Limb (tissue), 2 donors: Measurements from ENCODE around the gene SGSM1.

Experiments used
- DNase-seq, 2 donors: peaks; one replicate each; pipeline ENCODE4 v3.0.0-alpha.2; 2016; ENCODE audit errors: extremely low spot score in 2 of 2

SGSM1 gene

DNA sequence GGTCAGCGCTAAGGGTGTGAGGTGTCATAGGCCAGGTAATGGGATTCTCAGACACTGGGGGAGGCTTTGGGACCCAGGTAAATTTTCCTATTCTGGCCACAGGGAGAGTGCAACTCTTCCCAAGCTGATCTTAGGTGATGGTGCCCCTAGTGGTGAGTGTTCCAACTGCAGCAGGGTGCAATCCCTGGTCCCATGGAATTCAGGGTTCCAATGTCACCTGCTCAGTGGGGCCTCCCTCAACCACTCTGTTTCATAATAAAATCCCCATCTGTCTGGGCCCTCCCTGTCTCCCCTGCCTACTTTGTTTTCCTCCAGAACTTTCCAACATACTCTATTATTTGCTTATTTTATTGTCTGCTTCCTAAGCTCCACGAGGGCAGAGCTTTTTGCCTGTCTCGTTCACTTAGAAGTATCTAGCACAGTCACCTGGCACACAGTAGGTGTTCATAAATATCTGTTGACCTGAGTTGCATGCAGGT lies 2.9 kb upstream of the SGSM1 start:
- DNase-seq, result peak in 1 of 2 donors; percentile 66

DNA sequence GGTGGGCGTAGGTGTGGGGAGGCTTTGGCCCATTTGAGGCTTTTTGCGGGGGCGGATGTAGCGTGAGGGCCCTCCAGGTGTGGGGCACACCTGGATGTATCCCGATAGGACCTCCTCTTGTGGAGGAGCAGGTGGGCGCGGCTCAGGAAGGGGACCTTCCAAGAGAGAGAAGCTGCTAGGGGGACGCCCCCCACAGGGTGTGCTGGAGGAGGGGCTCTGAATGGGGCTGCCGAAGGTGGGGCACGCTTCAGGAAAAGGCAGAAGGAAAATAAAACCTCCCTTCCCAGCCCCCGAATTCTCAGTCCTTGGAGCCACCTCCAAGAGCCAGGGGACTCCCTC lies 621 bp downstream of the SGSM1 start:
- DNase-seq, result no peak

- peak in 1 of 2 donors; percentile 36 for DNase-seq
These were observed 1.4 kb downstream of the SGSM1 start for GRCh38 chr22:24807284-24807950.

DNA sequence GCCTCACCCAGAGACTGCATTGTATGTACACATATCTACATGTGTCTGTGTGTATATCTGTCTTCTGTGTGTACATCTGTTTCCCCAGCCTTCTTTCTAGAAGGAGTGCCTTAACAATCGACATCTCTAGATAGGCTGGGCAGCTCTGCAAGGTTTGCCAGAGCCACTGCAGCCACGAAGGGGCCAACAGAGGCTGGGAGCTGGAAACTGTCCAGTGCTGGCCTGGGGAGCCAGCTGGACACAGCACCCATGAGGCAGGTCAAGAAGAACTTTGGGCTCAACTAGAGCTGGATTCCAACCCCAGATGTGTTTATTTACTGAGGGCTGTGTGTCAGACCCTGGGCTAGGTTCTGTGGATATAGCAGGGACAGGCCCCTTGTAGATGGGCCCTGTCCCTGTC lies 3.3 kb downstream of the SGSM1 start:
- DNase-seq, result no peak

- DNase-seq, result peak in 1 of 2 donors; percentile 50
These were observed 4.2 kb downstream of the SGSM1 start for GRCh38 chr22:24810043-24810749.

DNA sequence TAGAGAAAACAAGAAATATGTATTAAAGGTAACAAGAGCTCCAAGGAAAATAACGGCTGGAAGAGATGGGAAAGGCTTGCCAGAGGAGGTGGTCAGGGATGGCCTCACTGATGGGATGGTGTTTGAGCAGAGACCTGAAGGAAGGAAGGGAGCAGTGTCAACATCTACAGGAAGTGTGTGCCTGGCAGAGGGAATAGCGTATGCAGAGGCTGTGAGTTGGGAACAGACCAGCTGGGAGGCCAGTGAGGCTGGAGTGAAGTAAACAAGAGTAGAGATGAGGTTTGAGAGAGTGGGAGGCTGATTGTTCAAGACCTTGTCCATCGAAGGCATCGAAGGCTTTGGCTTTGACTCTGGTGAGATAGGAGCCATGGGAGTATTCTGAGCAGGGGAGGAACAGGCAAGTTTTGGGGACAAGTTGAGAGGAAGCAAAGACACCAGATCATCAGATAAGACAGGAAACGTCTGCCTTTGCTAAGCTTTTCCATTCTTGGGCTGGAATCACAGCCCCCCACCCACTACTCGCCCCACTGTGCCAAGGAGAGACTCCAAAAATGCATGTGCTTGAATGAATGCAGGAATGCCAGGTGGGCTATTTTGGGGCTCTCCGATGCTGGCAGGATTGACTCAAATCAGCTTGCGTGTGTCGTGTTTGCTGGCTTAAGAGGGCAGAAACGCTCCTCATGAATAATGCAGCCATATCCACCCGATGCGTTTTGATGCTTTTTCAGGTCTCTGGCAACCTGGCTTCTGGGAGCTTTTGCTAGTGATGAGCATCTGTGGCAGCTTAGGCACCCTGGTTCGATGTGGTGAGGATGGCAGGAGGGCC lies 7.2 kb downstream of the SGSM1 start:
- no peak for DNase-seq

DNA sequence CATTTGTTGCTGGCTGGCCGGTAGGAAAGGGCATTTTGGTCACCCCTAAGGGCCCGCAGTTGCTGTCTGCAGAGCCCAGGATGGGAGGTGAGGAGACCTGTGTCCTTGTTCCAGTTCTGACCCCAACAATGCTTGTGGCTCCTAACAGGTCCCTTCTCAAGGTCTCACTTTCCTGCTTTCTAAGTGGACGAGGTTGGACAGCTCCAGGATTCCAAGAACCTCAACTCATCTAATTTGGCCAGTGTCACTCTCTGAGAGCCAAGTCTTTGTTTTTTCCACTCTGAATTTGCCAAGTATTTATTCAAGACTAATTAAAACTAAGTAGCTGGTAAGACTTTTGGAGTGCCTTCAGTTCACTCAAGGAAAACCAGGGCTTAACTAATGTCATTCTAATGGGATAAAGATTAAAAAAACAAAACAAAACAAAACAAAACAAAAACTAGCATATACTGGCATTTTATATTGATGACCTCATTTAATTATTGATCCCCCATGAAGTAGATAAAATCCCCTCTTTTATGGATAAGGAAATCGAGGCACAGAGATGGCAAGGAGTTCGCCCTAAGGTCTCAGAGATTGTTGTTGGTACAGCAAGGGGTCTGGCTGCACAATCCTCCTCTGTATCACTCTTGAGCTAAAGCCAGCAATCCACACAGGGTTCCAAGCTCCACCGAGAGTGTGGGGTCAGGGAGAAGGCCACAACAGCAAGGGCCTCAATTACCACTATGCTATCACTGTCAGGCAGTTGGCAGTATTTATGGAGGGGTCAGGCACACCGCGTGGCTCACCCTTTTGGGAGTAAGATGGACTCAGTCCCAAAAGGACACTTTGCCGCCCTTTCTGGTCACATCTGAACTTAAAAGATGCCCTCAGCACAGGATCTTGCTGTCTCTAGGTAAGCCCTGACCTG lies 8.1 kb downstream of the SGSM1 start:
- no peak for DNase-seq

DNA sequence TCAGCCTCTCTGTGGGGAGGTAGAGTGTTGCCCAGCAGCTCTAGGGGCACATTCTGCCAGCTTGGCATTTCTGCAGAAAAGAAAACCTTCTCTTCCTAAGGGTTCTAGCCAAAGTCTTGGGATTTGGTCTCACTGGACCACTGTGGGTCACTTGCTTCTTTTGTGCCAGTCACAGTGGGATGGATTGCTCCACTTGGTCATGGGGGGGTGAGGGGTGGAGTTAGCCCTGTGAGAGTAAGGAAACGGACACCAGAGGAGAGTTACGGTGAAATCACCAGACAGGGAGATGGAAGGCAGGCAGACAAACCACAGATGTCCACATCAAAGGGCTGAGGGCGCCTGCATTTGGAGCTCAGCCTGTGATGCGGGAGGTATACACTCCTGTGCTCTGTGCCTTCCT lies 10.8 kb downstream of the SGSM1 start:
- DNase-seq, result no peak

DNA sequence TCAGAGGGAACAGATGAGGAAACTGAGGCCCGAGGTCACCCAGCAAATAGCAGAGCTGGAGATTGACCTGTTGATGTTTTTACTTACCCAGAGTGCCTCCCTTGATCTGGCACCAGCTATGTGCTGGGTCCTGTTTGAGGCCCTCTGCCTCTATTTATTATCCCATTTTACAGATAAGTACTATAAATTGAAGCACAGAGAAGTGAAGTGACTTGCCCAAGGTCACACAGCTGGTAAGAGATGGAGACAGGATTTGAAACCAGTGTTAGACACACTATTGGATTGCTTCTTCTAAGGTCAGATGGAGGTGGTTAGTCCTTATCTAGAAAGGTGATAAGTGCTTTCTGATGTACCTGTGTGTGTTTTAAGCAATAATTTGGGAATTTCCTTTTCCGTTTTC lies 13.5 kb downstream of the SGSM1 start:
- no peak for DNase-seq

- peak in 1 of 2 donors; percentile 71 for DNase-seq
These were observed 14.0 kb downstream of the SGSM1 start for GRCh38 chr22:24819911-24820461.

DNA sequence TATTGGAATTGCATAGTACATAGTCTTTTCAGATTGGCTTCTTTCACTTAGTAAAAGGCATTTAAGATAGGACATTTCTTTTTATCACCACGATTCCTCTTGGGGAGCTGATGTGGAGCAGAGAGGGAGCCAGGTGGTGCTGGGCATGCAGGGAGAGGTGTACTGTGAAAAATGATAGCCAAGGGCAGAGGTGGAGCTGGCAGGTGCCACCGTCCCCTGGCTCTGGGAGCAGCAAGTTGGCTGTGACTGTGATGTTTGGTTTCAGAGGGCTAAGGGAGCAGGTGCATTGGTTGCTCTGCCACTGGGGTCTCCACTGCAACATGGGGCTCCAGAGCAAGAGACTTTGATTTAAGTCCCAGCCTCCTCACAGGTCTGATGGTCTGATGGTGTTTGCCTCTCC lies 16.5 kb downstream of the SGSM1 start:
- no peak for DNase-seq

GRCh38 chr22:24823787-24824186 lies 17.8 kb downstream of the SGSM1 start:
- no peak for DNase-seq

DNA sequence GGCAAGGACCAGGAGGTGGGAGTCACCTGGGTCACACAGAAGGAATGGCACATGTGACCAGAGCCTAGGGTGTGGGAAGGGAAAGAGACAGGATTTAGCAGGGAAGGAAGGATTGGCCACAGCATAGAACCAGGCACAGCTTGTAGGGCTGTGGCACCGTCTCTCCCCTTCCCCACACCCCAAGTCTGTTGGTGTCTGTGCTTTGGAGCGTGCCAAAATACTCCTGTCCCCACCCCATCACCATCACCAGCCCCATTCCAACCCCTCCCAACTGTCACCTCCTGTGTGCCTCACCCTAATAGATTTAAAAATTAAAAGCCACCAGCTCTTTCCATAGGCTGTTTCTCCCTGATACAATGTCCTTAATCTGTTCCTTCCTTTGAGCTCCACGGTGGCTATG lies 18.2 kb downstream of the SGSM1 start:
- no peak for DNase-seq

- DNase-seq, result no peak
These were observed 18.9 kb downstream of the SGSM1 start for GRCh38 chr22:24824915-24825314.

- no peak for DNase-seq
These were observed 20.8 kb downstream of the SGSM1 start for GRCh38 chr22:24826710-24827285.

DNA sequence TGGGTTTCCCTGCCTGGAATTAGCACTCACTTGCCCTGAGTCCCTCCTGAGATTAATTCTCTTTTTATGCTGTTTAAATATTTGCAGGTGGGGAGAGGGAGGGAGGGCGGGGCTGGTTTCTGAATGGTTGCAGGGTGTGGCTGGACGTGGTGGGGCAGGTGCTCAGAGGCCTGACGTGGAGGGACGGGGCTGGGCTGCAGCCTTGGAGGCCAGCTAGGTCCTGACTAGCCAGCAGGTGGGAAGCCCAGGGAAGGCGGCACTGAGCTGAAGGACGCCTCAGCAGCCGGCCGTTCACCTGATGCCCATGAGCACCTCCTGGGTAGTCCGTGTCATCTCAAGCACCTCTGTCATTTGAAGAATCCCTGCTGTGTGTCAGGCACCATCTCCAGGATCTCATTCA lies 21.3 kb downstream of the SGSM1 start:
- no peak for DNase-seq

DNA sequence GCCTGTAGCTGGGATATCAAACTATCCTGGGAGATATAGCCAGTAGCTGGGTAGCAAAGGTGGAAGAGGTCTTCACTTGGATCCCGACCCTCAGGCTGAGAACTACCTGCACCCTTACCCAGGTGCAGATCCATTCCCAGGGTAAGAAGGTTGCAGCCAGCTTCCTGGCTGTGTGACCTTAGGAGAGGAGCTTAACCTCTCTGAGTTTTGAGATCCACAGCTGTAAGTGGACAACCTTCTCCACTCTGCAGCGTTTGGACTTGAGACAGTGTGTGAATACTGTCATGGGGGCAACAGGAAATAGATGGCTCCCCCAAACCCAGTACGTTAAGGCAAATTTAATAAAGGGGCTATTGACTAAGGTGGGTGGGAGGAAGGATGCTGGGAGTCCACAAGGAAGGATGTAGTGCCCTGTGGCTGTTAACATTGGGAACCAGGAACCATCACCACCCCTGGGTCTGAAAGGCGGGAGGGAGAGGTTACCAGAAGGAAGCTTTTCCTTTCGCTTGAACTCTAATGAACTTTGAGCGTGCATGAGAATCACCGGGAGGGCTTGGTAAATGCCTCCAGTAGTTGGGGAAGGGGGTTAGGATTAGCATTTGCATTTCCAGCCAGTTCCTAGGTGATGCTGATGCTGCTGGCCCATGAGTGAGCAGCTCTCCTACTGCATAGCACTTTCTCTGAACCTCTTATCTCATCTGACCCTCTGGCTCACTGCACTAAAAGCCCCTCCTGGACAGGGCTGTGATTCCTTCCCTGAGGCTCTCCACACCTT lies 24.4 kb downstream of the SGSM1 start:
- DNase-seq, result no peak

DNA sequence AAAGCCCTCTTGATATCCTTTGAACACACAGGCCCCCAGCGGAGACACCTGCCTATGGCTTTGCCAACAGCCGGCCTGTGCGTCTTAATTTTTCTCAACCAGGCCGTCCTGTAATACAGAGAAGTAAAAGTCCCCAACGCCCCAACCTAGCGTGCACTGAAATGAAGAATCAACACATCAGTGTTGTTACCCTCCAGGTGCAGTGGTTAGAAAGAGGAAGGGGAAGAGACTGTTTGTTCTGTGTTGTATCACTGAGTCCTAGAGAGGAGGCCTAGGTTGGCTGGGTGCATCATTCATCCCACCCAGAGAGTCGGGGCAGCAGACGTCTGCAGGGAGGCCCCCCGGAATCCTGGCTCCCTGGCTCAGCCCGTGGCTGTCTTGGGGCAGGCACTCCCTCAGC lies 25.7 kb downstream of the SGSM1 start:
- no peak for DNase-seq

DNA sequence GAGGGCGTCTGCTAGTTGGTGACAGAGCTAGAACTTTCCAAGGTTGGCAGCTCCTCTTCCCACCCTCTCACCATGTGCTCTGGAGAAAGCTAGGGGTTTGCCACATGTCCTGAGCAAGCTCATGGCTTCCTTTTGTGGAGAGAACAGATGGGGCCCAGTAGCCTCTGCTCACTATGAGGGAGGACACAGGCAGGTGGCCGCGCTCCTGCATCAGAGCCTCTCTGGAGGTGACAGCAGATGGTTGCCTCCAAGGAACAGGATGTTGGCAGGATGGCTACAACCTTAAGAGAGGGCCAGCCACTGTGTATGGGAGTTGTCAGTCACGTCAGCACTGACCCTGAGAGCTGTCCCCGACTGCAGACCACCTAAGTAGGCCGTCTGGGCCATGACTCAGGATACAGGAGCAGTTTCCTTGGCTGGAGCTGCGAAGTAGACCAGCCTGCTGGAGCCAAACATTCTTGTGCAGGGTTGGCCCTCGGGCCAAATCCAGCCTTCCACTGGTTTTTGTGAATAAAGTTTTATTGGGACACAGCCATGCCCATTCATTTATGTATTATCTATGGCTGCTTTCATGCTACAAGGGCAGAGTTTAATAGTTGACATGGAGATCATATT lies 28.0 kb downstream of the SGSM1 start:
- DNase-seq, result no peak
